ENCODE measurements around the gene ZNF462.

- TF ChIP-seq SRF (IDR thresholded peaks at IDR 0.05; ENCODE audit: low read depth, low read length) (no peak), POLR2AphosphoS5 (IDR thresholded peaks at IDR 0.05; ENCODE audit: low read depth, low read length) (no peak), ZFAT (CRISPR knock-in tag; conservative IDR thresholded peaks at IDR 0.05) (no peak)
Observed at GRCh38 chr9:106981396-106982287, 118.7 kb downstream of the ZNF462 start.
